ENCODE data around the gene PCED1A. TPM values are rescaled to one million over a fixed set of nuclear protein-coding genes. Genes with fewer than 3 reads are reported as not detected.
A peak's percentile ranks its signal among the peaks of the same experiment; 100 is the strongest.

Gene PCED1A
- total and polyA plus RNA-seq, 2 of the 13 experiments (the other 11 are each of a cell fraction or from before 2014, with no cell fraction given), result 40.1 to 84.2 TPM

- TF ChIP-seq ZFP41 (CRISPR knock-in tag; IDR thresholded peaks at IDR 0.05; ENCODE audit: borderline replicate concordance) (peak; percentile 74), MED8 (CRISPR knock-in tag; IDR thresholded peaks at IDR 0.05; ENCODE audit: insufficient replicate concordance) (peak; percentile 93), ZNF33A (CRISPR knock-in tag; IDR thresholded peaks at IDR 0.05; ENCODE audit: borderline replicate concordance) (peak; percentile 92; the same call in 1 of the 2 replicates), THYN1 (CRISPR knock-in tag; IDR thresholded peaks at IDR 0.05; ENCODE audit: borderline replicate concordance, low read depth) (peak; percentile 41; the same call in 1 of the 2 replicates), ZNF224 (CRISPR knock-in tag; IDR thresholded peaks at IDR 0.05) (peak; percentile 75), ZNF20 (CRISPR knock-in tag; IDR thresholded peaks at IDR 0.05) (peak; percentile 88), BCL6 (CRISPR knock-in tag; IDR thresholded peaks at IDR 0.05) (peak; percentile 70), MED13 (CRISPR knock-in tag; IDR thresholded peaks at IDR 0.05) (peak; percentile 88), SKIL (CRISPR knock-in tag; IDR thresholded peaks at IDR 0.05; ENCODE audit: borderline replicate concordance) (no peak; the same call in 1 of the 2 replicates), AFF4 (CRISPR knock-in tag; IDR thresholded peaks at IDR 0.05) (peak; percentile 42; the same call in 1 of the 2 replicates), HOXA7 (CRISPR knock-in tag; IDR thresholded peaks at IDR 0.05) (0 out of 2 replicates have a peak, but pooled peaks have one; percentile 74), ARNTL (CRISPR knock-in tag; IDR thresholded peaks at IDR 0.05) (peak; percentile 93), ZNF3 (CRISPR knock-in tag; IDR thresholded peaks at IDR 0.05) (peak; percentile 65; the same call in 1 of the 2 replicates), NFKB2 (CRISPR knock-in tag; IDR thresholded peaks at IDR 0.05; ENCODE audit: borderline replicate concordance) (peak; percentile 67), ZNF207 (IDR thresholded peaks at IDR 0.05; ENCODE audit: borderline replicate concordance) (no peak), FOXJ3 (CRISPR knock-in tag; IDR thresholded peaks at IDR 0.05; ENCODE audit: borderline replicate concordance) (no peak), TEAD2 (CRISPR knock-in tag; IDR thresholded peaks at IDR 0.05) (peak; percentile 69; the same call in 1 of the 2 replicates), TCF12 (IDR thresholded peaks at IDR 0.05) (no peak), TCF12 (CRISPR knock-in tag; IDR thresholded peaks at IDR 0.05) (peak; percentile 91), ZBTB1 (CRISPR knock-in tag; IDR thresholded peaks at IDR 0.05; ENCODE audit: borderline replicate concordance) (no peak), GLI4 (CRISPR knock-in tag; IDR thresholded peaks at IDR 0.05; ENCODE audit: borderline replicate concordance) (peak; percentile 95; the same call in 1 of the 2 replicates), CCDC6 (CRISPR knock-in tag; IDR thresholded peaks at IDR 0.05) (peak; percentile 98), ELF4 (CRISPR knock-in tag; IDR thresholded peaks at IDR 0.05; ENCODE audit: borderline replicate concordance) (peak; percentile 89), HHEX (CRISPR knock-in tag; IDR thresholded peaks at IDR 0.05) (0 out of 2 replicates have a peak, but pooled peaks have one; percentile 10), RFXANK (CRISPR knock-in tag; IDR thresholded peaks at IDR 0.05) (no peak; the same call in 1 of the 2 replicates)
Measured at GRCh38 chr20:2840138-2840966, at the start of gene PCED1A, which contains the start of gene VPS16 (continued).

Data from HepG2 (cell line).